LNCAP (cell line): ENCODE data around the gene CTNNBL1.

ENCODE experiments used
- CTCF ChIP-seq: fragments of 450-650 bp; IDR thresholded peaks from 2 replicates; pipeline ENCODE4 v1.5.1; 2017; ENCODE audit warnings: mild to moderate bottlenecking

CTNNBL1 gene

GRCh38 chr20:37870294-37870693 is 176.5 kb downstream of the CTNNBL1 start:
- TF ChIP-seq CTCF: no peak

DNA sequence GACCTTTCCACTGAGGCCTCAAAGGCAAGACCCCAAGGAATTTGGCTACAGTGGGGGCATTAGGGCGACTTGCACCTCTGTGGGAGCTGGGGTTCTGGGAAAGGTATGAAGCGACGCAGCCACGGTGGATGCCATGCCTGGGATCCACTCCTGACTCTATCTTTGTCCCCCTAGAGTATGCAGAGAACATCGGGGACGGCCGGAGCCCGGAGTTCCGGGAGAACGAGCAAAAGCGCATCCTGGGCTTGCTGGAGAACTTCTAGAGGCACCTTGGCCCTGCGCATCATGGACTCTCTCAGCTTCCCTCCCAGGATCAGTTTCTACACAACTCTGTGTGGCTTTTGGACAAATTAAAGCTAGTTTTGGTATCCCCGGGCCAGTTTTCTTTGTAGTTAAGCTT is 177.9 kb downstream of the CTNNBL1 start:
- TF ChIP-seq CTCF: no peak

- TF ChIP-seq CTCF: no peak
These were observed 178.3 kb downstream of the CTNNBL1 start for GRCh38 chr20:37872161-37872560.

DNA sequence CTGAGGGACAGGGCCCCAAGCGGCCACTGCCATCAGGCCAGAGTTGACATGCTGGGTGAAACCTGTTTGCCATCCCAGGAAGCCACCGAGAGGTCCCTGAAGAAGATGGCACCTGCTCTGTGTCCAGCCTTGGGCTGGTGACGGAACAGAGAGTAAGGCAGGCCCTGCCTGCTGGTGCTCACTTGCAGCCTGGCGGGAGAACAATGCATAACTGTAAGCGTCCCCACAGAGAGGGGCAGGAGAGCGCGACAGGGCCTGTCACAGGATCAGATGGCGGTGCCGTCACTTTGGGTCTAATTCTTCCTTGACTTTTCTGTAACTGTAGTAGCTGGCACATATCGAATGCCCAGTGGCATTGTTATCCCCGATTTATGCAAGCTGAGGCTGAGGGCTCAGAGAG is 180.1 kb downstream of the CTNNBL1 start:
- no peak for TF ChIP-seq CTCF

DNA sequence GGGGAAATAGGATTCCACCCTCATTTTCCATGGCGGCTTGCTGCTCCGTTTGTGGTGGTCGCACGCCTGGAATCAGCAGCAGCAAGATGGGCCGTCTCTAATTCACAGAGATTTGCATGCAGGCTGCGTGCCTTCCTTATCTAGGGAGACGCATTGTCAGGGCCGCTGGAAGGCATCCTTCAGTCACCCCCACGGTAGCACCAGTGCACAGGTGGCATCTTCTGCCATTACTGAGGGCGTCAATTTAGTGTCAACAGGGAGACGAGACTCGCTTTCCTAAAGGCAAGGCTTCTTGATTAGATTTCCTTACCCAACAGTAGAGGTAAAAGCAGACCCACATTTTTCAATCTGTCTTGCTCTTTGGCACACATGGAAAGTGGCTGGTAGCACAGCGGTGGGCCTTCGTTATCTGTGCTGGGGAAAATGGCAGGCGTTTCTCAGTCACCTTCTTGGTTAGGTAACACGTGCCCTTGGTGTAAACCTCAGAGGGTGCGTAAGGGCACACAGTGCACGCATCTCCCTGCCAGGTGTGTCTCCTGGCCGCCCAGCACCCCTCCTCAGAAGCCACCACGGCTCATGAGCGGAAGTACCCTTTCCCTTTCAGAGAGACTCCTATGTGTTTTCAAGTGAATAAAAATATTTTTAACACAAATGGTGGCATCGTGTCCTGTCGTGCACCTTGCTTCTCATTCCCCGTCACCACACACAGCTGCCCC is 181.8 kb downstream of the CTNNBL1 start:
- no peak for TF ChIP-seq CTCF

- TF ChIP-seq CTCF: no peak
These were observed 183.0 kb downstream of the CTNNBL1 start for GRCh38 chr20:37876863-37877262.

- TF ChIP-seq CTCF: no peak
These were observed 184.3 kb downstream of the CTNNBL1 start for GRCh38 chr20:37877832-37878772.
